CD4-positive, alpha-beta T cell treated with Interferon alpha-2 for 1 hour (primary cell): ENCODE measurements around the gene PGAP1.

Experiments used
- DNase-seq, 2 donors: peaks; one replicate each; pipeline ENCODE4 v3.0.0-alpha.2; 2020 to 2022

The PGAP1 gene

GRCh38 chr2:196926562-196927375, at the start of gene PGAP1:
TSS of gene PGAP1 (minus strand) at chr2:196926707. CDS start at chr2:196926616, 91 bp downstream.
- DNase-seq, result peak; percentile 85 to 91

- DNase-seq, result no peak
Measured at GRCh38 chr2:196974970-196975369, 48.5 kb upstream of the PGAP1 start.

- DNase-seq, result no peak
Measured at GRCh38 chr2:196971574-196972279, 45.2 kb upstream of the PGAP1 start.

GRCh38 chr2:196970099-196970498, 43.6 kb upstream of the PGAP1 start:
- DNase-seq, result no peak

- DNase-seq, result no peak
Measured at GRCh38 chr2:196968516-196968915, 42.0 kb upstream of the PGAP1 start.

GRCh38 chr2:196967775-196968174, 41.3 kb upstream of the PGAP1 start:
- DNase-seq, result no peak

GRCh38 chr2:196967116-196967515, 40.6 kb upstream of the PGAP1 start:
- DNase-seq, result no peak

- DNase-seq, result no peak
Measured at GRCh38 chr2:196966061-196966460, 39.6 kb upstream of the PGAP1 start.

GRCh38 chr2:196965651-196966050, 39.1 kb upstream of the PGAP1 start:
- DNase-seq, result no peak

GRCh38 chr2:196963961-196964360, 37.5 kb upstream of the PGAP1 start:
- no peak for DNase-seq

- no peak for DNase-seq
Measured at GRCh38 chr2:196963043-196963442, 36.5 kb upstream of the PGAP1 start.

GRCh38 chr2:196962325-196962724, 35.8 kb upstream of the PGAP1 start:
- no peak for DNase-seq

GRCh38 chr2:196961889-196962288, 35.4 kb upstream of the PGAP1 start:
- DNase-seq, result no peak

- DNase-seq, result no peak
Measured at GRCh38 chr2:196959734-196960338, 33.3 kb upstream of the PGAP1 start.

GRCh38 chr2:196959281-196959680, 32.8 kb upstream of the PGAP1 start:
- DNase-seq, result no peak

- no peak for DNase-seq
Measured at GRCh38 chr2:196957881-196958525, 31.5 kb upstream of the PGAP1 start.

GRCh38 chr2:196957442-196957841, 30.9 kb upstream of the PGAP1 start:
- DNase-seq, result no peak

GRCh38 chr2:196956069-196956468, 29.6 kb upstream of the PGAP1 start:
- no peak for DNase-seq

- DNase-seq, result no peak
Measured at GRCh38 chr2:196955036-196955435, 28.5 kb upstream of the PGAP1 start.

GRCh38 chr2:196954001-196954400, 27.5 kb upstream of the PGAP1 start:
- no peak for DNase-seq

- no peak for DNase-seq
Measured at GRCh38 chr2:196952936-196953335, 26.4 kb upstream of the PGAP1 start.

GRCh38 chr2:196951973-196952372, 25.5 kb upstream of the PGAP1 start:
- no peak for DNase-seq

- DNase-seq, result no peak
Measured at GRCh38 chr2:196949116-196949515, 22.6 kb upstream of the PGAP1 start.
